ENCODE results near the gene INTS3. TPM values are rescaled to one million over a fixed set of nuclear protein-coding genes. Genes with fewer than 3 reads are reported as not detected.

The INTS3 gene
- total RNA-seq, 1 experiment from 2014 or later, result 66.8 TPM

GRCh38 chr1:153746174-153746573 lies 18.3 kb downstream of the INTS3 start (continued):
- TF ChIP-seq ELF4 (CRISPR knock-in tag; IDR thresholded peaks at IDR 0.05; ENCODE audit: low read depth) (no peak), RELA (CRISPR knock-in tag; IDR thresholded peaks at IDR 0.05; ENCODE audit: borderline replicate concordance) (no peak), TP53 (CRISPR knock-in tag; IDR thresholded peaks at IDR 0.05) (no peak), ZNF671 (CRISPR knock-in tag; IDR thresholded peaks at IDR 0.05) (no peak), ZNF263 (CRISPR knock-in tag; IDR thresholded peaks at IDR 0.05; ENCODE audit: low read depth) (no peak)
- TF ChIP-seq, protein P1, sequence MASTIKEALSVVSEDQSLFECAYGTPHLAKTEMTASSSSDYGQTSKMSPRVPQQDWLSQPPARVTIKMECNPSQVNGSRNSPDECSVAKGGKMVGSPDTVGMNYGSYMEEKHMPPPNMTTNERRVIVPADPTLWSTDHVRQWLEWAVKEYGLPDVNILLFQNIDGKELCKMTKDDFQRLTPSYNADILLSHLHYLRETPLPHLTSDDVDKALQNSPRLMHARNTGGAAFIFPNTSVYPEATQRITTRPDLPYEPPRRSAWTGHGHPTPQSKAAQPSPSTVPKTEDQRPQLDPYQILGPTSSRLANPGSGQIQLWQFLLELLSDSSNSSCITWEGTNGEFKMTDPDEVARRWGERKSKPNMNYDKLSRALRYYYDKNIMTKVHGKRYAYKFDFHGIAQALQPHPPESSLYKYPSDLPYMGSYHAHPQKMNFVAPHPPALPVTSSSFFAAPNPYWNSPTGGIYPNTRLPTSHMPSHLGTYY (CRISPR knock-in tag; IDR thresholded peaks at IDR 0.05), result no peak
- TF ChIP-seq, protein P2, sequence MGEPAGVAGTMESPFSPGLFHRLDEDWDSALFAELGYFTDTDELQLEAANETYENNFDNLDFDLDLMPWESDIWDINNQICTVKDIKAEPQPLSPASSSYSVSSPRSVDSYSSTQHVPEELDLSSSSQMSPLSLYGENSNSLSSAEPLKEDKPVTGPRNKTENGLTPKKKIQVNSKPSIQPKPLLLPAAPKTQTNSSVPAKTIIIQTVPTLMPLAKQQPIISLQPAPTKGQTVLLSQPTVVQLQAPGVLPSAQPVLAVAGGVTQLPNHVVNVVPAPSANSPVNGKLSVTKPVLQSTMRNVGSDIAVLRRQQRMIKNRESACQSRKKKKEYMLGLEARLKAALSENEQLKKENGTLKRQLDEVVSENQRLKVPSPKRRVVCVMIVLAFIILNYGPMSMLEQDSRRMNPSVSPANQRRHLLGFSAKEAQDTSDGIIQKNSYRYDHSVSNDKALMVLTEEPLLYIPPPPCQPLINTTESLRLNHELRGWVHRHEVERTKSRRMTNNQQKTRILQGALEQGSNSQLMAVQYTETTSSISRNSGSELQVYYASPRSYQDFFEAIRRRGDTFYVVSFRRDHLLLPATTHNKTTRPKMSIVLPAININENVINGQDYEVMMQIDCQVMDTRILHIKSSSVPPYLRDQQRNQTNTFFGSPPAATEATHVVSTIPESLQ (CRISPR knock-in tag; IDR thresholded peaks at IDR 0.05), result no peak
- TF ChIP-seq, protein P3, sequence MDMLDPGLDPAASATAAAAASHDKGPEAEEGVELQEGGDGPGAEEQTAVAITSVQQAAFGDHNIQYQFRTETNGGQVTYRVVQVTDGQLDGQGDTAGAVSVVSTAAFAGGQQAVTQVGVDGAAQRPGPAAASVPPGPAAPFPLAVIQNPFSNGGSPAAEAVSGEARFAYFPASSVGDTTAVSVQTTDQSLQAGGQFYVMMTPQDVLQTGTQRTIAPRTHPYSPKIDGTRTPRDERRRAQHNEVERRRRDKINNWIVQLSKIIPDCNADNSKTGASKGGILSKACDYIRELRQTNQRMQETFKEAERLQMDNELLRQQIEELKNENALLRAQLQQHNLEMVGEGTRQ (CRISPR knock-in tag; IDR thresholded peaks at IDR 0.05), result no peak
- TF ChIP-seq, protein P4, sequence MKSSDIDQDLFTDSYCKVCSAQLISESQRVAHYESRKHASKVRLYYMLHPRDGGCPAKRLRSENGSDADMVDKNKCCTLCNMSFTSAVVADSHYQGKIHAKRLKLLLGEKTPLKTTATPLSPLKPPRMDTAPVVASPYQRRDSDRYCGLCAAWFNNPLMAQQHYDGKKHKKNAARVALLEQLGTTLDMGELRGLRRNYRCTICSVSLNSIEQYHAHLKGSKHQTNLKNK (CRISPR knock-in tag; IDR thresholded peaks at IDR 0.05), result no peak

GRCh38 chr1:153748903-153749302 lies 21.1 kb downstream of the INTS3 start:
- H3K4me3 Mint-ChIP-seq, result no peak overlapping the region
- H3K9me3 Mint-ChIP-seq, result no peaks in the 10 kb centered on the region
- peak overlapping the region; percentile 24 for H3K27ac Mint-ChIP-seq
- POLR2A ChIA-PET, result interaction anchor here (0.6 to 1.1 kb wide), 3 partner anchors 27 to 427 kb away, joined by 3 to 4 read pairs (median 3); no protein-coding TSS in a partner anchor
- H3K27me3 Mint-ChIP-seq (ENCODE audit: low read depth), result no peaks in the 10 kb centered on the region
- no peak for TF ChIP-seq OVOL2 (CRISPR knock-in tag; IDR thresholded peaks at IDR 0.05; ENCODE audit: borderline replicate concordance)
- no peak for TF ChIP-seq ATF1 (CRISPR knock-in tag; IDR thresholded peaks at IDR 0.05)
- no peak for TF ChIP-seq IRF1 (CRISPR knock-in tag; IDR thresholded peaks at IDR 0.05)
- TF ChIP-seq RELA (CRISPR knock-in tag; IDR thresholded peaks at IDR 0.05; ENCODE audit: borderline replicate concordance), result no peak
- TF ChIP-seq NR2C2 (CRISPR knock-in tag; IDR thresholded peaks at IDR 0.05), result no peak
- TF ChIP-seq NR1H2 (CRISPR knock-in tag; IDR thresholded peaks at IDR 0.05), result no peak
- TF ChIP-seq, protein P3 (CRISPR knock-in tag; IDR thresholded peaks at IDR 0.05), result no peak
- peaks cover 66% of the 10 kb centered on the region for H3K36me3 Mint-ChIP-seq
- no peak for ATAC-seq
- DNase-seq (ENCODE audit: low spot score), result no peak
- H3K4me1 Mint-ChIP-seq, result peaks cover 61% of the 10 kb centered on the region
- CTCF ChIA-PET, result interaction anchor here (0.9 to 1.8 kb wide), 3 partner anchors 21 to 71 kb away, joined by 3 to 14 read pairs (median 10); partner anchors contain the start of genes INTS3 and NPR1

- Mint-ChIP-seq H3K4me3 (no peak overlapping the region), H3K9me3 (no peaks in the 10 kb centered on the region), H3K36me3 (peaks cover 67% of the 10 kb centered on the region), H3K27me3 (ENCODE audit: low read depth) (no peaks in the 10 kb centered on the region), H3K4me1 (peaks cover 55% of the 10 kb centered on the region), H3K27ac (peak overlapping the region; percentile 88)
- ATAC-seq (peak; percentile 81), DNase-seq (ENCODE audit: low spot score) (peak; percentile 85)
- ChIA-PET POLR2A (interaction anchor here (0.6 to 1.1 kb wide), 2 partner anchors 34 to 427 kb away, joined by 3 to 4 read pairs; no protein-coding TSS in a partner anchor), CTCF (interaction anchor here (1.3 to 2.1 kb wide), 5 partner anchors 22 to 71 kb away, joined by 3 to 14 read pairs (median 8); partner anchors contain the start of gene NPR1)
- TF ChIP-seq TEAD1 (CRISPR knock-in tag; IDR thresholded peaks at IDR 0.05), result 0 out of 2 replicates have a peak, but pooled peaks have one; percentile 32
- no peak for TF ChIP-seq ZBTB21 (CRISPR knock-in tag; IDR thresholded peaks at IDR 0.05; ENCODE audit: borderline replicate concordance)
- TF ChIP-seq ETV6 (CRISPR knock-in tag; IDR thresholded peaks at IDR 0.05), result peak; percentile 53; the same call in 1 of the 2 replicates
- TF ChIP-seq, protein P5, sequence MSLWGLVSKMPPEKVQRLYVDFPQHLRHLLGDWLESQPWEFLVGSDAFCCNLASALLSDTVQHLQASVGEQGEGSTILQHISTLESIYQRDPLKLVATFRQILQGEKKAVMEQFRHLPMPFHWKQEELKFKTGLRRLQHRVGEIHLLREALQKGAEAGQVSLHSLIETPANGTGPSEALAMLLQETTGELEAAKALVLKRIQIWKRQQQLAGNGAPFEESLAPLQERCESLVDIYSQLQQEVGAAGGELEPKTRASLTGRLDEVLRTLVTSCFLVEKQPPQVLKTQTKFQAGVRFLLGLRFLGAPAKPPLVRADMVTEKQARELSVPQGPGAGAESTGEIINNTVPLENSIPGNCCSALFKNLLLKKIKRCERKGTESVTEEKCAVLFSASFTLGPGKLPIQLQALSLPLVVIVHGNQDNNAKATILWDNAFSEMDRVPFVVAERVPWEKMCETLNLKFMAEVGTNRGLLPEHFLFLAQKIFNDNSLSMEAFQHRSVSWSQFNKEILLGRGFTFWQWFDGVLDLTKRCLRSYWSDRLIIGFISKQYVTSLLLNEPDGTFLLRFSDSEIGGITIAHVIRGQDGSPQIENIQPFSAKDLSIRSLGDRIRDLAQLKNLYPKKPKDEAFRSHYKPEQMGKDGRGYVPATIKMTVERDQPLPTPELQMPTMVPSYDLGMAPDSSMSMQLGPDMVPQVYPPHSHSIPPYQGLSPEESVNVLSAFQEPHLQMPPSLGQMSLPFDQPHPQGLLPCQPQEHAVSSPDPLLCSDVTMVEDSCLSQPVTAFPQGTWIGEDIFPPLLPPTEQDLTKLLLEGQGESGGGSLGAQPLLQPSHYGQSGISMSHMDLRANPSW (CRISPR knock-in tag; conservative IDR thresholded peaks at IDR 0.05; ENCODE audit: low read depth), result no peak
These were observed 21.7 kb downstream of the INTS3 start for GRCh38 chr1:153749408-153750005.
